ENCODE data around the gene FASLG.

FASLG gene

DNA sequence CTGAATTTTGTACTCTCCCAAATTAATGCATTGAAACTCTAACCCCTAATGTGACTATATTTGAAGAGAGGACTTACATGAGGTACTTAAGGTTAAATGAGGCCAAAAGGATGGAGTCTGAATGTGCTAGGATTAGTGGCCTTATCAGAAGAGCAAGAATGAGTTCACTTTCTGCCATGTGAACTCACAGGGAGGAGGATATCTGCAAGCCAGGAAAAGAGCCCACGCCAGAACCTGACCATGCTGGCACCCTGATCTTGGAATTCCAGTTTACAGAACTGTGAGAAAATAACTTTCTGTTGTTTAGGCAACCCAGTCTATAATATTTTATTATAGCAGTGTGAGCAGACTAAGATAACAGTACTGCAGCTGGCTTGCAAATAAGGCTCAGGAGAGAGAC lies 12.2 kb upstream of the FASLG start:
- no peak for DNase-seq (ENCODE audit: low spot score)

DNA sequence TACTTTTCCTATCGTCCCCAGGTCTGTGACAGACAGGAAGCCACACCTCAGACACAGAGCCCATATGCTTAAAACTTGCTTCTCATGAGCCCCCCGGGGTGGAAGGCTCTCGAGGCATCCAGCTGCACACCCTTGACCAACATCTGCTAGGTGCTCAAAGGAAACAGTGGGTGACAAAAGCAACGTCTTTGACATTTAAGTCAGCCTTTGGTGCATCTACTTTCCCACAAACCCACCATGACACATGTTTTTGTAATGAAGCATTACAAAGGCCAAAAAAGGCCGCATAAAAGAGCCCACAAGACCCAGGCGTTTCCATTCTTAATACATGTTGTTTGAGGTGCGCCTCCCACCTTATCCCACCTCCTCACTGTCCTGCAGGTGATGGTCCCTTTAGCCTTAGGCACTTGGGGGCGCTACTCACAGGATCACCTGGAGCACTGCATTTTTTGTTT lies 11.8 kb upstream of the FASLG start:
- no peak for DNase-seq (ENCODE audit: low spot score)

DNA sequence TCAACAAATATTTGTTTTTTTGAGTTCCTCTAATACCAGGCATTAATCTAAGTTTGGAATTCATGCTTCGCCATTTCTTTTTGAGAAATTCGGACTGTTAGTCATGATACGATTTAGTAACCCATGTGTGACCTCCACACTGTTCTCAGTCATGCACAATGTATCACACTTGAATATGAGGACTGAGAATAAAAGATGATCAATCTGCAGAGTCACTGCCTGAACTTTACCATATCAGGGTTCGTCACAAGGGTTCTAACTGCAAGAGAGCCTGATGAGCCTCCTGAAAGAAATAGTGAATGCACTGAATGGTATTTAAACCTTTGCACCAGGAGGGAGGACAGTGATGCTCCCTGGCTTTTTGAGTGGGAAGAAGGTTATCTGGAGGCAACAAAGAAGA lies 10.9 kb upstream of the FASLG start:
- DNase-seq (ENCODE audit: low spot score) = no peak

DNA sequence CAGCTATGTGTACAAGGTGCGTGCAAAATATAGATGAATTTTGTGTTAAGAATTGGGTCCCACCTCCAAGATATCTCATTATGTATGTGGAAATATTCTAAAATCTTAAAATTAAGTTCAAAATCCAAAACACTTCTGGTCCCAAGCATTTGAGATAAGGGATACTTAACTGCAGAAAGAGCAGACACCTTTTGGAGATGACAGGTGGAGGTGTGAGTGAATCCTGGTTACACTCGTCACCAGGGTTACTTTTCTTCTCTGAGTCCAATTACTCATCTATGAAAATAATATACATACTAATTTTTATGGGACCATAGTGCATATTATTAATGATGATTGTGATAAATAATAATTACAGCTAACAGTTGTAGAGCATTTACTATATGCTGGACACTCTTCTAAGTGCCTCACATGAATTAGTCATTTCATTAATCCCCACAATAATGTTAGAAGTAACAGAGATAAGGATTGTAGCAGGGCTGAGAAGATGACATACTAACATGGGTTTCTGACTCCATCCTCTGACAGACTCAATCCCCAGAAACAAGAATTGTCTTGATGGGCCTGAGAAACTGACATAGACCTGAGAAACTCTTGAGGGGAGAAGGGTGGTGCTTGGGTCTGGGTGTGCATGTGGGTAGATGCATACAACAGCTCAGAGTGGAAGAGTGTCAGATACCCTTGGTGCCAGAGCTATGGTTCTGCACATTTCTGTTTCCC lies 8.3 kb upstream of the FASLG start:
- no peak for DNase-seq (ENCODE audit: low spot score)

DNA sequence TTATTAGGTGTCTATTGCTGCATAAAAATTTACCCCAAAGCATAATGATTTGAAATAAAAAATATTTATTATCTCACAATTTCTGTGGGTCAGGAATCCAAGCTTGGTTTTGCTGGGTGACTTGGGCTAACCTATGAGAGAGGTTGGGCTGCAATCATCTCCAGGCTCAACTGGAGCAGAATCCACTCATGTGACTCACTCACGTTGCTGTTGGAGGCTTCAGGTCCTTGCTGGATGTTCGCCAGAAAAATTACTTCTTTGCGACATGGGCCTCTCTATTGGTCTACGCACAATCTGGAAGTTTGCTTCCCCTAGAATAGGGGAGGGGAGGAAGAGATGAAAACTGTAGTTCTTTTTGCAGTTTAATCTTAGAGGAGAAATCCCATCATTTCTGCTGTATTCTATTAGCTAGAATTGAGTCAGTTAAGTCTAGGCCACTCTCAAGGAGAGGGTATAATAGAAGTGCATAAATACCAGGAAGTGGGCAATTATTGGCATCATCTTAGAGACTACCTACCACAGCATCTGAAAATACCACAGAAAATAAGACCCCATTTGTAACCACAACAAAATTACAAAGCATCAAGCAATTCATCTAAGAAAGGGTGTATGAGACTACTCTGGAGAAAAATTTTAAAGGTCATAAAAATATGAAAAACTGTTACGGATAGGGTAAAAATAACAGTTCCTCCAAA lies 5.7 kb upstream of the FASLG start:
- no peak for DNase-seq (ENCODE audit: low spot score)

DNA sequence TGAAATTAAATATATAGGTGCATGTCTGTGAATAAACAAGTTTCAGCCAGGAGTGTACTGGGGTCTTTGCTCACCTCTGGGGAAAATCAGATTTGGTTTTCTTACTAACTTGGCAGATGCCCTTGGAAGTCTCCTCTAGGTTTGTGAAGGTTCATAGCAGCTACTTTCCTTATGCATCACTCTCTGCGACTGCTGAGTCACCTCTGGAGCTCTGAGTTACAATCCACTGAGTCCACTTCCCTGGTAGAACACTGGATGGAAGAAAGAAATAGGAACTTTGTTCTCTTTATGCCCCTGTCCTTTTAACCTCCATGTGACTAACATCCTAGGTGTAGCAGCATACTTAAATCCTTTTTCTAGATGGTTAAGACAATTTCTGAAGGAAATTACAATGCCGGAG lies 4.4 kb upstream of the FASLG start:
- no peak for DNase-seq (ENCODE audit: low spot score)

DNA sequence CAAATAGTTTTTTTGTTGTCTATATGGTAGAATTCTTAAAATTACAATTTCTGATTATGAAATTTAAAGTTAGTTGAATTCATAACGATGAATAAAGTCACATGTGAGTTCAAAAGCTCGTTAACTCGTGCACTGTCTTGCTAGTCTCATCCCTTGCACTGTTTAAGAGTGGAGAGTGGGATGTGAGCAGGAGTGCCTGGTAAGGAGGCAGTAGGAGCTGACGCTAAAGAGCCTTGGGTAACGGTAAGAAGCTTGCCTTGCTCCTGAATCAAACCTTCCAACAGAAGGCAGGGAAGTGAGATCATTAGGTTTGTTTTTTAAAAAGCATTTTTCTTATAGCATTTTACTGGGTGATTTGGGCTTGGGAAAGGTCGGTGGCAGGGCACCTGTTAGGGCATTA lies 2.3 kb upstream of the FASLG start:
- no peak for DNase-seq (ENCODE audit: low spot score)

DNA sequence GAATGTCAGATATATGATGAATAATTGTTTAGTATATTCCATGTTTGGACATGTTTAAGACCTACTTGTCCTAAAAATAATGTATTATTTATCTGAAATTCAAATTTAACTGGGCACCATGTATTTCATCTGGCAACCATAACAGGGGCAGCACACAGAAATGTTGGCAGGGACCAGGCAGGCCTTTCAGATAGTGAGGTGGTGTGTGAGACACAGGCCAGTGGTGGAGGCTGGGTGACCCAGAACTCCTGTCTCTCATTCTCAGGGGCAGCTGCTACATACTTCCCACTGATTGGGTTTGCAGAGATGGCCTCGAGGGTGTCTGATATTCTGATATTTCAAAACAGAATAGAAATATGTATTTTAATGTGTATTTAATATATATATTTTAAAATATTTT lies 1.3 kb upstream of the FASLG start:
- no peak for DNase-seq (ENCODE audit: low spot score)

DNA sequence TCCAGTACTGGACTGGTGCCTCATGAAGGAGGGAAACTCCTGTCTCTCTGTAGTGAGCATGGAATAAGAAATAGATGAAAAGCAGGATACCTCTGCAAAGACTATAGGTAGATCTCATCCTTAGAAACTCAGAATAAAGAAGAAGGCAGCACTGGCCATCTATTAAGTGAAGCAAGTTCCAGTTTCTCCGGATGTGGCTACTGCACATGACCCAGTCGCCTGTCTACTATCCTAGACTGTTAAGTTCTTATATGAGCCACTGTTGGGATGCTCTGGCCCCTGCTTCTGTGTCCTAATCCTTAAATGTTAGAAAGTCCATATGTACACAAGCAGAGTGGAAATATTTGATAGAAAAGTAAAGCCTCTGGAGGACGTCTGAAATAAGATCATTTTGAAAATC lies 2.2 kb downstream of the FASLG start:
- DNase-seq (ENCODE audit: low spot score) = no peak

DNA sequence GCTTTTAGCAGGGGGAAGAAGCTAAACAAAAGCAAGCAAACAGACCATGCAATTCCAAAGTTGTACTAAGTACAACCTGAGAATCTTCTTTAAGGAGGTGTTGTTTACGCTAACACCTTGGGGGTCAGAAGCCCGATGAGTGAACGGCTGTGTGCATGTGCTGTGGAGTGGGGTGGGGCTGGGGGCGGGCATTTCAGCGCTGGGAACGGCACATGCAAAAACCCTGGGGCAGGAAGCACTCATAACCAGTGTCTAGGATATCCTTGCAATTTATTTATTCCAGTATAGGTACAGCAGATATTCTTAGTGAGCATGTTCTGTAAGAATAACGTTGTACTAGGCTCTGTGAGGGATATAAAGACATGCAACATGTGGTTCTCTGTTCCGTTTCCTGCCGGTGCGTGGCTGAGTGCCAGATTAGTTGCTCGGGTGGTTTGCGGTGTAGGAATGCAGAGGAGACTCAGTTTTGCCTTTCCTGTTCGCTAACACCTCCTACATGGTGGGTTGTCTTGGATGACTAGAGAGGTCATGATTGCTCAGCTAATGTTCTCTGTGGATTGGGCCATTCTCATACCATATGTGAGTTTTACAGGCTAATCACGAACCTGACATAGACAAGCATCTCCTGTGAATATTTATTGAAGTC lies 3.7 kb downstream of the FASLG start:
- DNase-seq (ENCODE audit: low spot score) = peak; percentile 9

DNA sequence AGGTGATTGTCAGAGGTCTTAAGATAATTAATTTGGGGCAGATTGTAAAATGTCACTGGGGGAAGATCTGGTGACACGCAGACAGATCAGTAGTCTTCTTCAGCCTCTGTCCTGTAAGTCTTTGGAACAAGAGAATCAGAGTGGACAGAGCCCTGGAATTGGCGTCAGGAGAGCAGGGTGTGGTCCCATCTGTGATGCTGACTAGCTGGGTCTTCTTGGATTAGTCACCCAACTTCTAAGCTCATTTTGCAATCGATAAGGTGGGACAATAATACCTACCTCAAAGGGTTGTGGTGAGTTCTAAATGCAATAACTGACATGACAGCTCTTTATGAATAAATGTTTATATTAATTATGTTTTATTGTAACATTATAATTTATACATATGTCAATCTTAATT lies 4.8 kb downstream of the FASLG start:
- no peak for DNase-seq (ENCODE audit: low spot score)

DNA sequence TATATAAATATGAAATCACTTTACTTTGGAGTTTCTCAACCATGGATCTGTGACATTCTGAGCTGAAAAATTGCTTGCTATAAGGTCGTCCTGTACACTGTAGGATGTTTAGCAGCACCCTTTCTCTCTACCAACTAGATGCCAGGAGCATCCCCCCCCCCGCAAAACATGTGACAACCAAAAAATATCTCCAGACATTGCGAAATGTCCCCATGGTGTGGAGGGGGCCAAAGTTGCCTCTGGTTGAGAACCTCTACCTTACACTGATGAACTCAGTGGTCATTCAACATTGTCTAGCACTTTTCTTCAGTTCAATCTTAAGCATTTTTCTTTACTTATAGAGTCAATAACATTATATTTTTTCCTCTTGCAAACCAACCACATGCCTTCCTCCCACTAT lies 9.2 kb downstream of the FASLG start:
- no peak for DNase-seq (ENCODE audit: low spot score)

DNA sequence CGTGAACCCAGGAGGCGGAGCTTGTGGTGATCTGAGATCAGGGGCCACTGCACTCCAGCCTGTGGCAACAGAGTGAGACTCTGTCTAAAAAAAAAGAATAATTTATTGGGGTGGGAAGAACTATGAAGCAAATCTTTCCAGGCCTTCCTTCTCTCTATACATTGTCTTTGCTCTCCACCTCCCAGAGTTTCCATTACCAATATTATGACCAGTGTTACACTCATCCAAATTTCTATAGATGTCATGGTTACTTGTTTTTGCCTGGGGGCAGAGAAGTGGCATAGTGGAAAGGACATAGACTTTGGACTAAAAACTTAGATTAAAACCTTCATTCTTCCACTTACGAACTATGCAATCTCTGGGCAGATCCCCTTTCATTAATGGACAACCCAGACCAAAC lies 10.1 kb downstream of the FASLG start:
- no peak for DNase-seq (ENCODE audit: low spot score)

DNA sequence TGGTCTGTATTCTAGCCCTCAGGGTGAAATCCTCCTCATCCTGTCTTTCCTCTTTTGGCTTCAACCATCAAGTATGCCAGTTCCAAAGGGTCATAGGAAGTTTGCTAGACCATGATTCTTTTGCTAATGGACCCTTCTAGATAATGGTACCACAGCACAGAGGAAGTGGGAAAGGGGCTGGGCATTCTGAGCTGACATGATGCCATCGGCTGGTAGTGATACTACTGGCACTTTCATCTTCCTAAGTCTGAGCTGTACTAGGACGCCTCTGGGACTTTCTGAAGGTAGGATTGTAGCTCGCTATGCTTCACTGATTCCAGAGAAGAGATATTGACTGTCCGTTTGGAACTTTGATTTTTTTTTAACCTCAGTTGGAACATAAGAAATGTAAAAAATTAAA lies 11.4 kb downstream of the FASLG start:
- no peak for DNase-seq (ENCODE audit: low spot score)

DNA sequence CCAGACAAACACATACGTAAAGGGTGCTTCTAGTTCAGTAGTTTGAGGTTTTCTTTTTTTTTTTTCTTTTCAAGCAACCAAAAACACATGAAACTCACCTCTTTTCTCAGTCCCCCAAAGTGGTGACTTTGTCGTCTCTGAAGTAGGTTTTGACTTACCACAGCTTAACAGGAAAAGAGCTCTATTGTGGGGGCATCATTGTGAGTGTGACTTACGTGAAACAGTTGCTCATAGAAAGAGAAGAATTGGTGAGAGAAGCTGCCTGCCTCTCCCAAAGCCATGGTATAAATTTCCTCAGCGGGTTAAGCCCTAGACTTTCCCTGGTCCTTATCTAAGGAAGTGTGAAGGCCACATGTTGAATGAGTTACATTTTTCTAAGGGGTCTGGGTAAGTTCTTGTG lies 11.9 kb downstream of the FASLG start:
- no peak for DNase-seq (ENCODE audit: low spot score)

DNA sequence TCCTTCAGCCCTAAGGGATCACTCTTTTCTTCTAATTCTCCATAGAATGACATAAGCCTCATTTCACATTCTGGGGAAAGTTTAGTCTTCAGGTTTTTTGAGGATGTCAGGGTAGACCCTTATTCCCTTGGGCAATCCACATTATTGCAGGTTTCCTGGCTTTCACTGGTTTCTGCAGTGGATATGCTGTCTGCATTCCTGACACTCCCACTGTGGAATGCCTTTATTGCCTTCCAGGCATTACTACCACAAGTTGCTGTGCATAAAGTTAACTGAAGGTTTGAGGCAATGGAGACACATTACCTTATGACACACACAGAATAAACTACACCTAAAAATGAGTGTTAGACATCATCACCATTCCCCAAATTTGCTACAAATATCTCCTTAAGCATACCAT lies 12.7 kb downstream of the FASLG start:
- DNase-seq (ENCODE audit: low spot score) = no peak

DNA sequence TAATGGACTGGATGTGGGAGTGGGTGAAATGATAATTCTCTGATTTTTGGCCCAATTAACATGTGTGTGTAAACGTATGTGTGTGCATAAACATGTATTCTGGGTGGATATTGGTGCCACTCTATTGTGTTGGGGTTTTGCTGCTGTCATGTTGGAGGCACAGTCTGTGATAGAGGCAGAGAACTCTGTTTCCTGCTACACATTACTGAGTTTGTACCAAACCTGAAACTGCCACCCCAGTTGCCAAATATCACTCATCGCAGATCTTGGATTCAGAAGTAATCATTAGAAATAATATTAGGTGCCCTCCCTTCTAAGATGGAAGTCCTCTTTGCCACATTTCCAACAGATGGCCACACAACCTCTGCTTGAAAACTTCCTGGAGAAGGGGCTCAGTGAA lies 13.8 kb downstream of the FASLG start:
- DNase-seq (ENCODE audit: low spot score) = no peak

DNA sequence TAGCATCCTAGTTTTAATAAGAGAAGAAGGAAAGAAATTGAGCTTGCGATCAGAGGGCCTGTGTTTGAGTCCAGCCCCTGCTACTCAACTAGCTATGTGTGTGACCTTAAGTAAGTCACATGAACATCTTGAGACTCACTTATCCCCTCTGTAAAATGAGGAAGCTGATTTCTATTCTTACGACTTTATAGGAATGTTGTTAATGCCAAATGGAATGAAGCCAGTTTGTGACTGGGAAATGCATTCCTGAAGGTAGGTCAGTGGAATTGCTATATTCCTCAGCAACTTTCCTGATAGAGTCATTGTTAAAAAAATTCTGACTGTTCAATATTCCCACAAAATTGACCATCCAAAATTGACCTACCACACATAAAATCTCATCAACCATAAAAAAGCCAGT lies 14.9 kb downstream of the FASLG start:
- DNase-seq (ENCODE audit: low spot score) = no peak

DNA sequence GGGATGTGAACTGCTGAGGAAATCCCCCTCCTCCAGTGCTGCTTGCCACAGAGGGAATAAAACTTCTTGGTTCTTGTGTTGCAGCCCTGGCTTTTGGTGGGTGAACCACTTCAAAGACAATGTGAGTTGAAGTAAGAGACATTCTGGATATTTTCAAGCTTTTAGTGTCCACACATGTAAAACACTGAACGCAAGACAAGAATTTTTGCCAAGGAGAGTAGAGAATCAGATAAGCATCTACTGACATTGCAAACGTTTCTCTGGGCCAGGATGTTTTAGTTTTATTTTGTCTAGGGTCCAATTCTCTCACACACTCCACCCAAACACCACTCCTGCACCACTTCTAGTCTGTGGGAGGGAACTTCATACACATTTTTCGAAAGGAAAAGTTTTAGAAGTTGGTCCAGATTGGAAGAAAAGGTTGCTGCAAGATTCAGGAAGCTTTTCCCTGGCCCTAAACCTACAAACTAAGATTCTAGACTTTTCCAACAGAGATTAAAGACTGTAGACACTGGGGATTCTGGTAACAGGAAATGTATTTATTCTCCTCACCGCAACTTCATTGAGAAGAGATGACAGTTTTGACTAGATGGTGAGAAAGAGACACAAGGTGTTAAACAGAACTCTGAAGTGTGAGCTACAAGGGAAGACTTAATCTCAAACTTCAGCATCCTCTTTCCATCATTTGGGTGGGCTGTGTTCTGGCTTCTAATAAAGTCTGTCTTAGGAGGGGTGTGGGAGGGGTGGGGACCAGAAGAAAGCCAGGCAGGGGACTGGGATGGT lies 16.1 kb downstream of the FASLG start:
- DNase-seq (ENCODE audit: low spot score) = no peak

DNA sequence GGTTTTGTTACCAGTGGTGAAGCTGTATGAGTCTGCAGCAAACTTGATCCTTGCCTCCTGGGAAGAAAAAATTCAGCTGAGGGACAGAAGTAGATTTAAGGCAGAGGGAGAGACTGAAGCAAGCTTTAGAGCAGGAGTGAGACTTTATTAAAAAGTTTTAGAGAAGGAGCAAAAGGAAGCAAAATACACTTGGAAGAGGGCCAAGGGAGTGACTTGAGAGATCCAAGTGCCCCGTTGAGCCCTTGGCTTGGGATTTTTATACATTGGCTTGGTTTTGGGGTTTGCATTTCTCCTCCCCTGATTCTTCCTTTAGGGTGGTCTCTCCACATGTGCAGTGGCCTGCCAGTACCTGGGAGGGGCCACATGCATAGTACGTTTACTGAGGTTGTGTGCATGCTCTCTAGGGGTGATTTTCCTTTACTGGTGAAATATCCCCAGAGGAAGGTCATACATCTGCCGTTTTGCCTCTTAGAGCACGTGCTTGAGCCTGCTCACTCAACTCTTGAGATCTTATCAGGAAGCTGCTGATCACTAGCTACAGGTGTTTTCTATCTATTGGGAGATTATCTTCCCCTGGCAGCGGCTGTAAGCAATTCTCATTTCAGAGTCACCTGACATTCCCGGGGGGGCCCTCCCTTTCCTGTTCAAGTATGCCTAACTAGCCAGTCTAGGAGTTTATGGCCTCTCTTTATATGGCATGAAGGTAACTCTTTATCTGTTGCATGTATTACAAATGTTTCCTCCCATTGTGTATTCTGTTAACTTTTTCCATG lies 20.3 kb downstream of the FASLG start:
- no peak for DNase-seq (ENCODE audit: low spot score)

DNA sequence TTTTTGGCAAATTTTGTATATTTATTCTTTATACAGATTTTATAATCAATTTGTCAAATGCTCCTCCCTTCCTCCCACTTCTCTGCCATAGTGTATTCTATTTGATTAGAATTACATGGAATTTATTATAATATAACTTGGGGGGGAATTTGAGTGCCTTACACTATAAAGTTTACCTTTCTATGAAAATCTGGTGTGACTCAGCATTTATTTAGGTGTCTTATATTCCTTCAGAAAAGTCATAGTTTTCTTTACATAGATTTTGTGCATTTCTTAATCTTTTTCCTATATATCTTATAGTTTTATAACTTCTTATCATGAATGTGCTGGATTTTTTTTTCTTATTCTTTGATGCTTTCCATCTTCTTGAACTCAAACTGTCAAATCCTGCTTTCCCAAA lies 21.3 kb downstream of the FASLG start:
- no peak for DNase-seq (ENCODE audit: low spot score)

DNA sequence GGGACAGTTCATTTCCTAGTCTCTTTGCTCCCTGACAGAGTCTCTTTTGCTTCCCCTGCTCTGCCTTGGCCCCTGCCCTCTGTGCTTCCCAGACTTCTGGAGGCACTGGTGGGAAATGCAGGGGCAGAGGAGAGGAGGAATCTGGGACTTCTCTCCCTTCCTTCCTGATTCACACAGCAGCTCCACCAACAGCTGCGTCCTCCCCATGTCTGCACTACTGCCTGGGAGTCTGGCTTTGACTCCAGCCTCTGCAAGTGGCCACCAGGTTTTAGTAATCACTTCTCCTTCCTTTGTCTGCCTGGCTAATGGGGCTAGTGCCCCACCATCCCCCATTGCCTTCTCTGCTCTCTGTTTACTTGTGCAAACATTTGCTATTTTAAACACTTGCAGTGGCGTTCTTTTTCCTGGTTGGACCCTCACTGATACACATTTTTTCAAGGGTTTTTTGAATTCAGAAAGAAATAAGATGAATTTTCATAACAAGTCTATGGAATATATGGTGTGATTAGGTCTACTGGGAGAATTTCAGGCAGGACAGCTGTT lies 21.9 kb downstream of the FASLG start:
- DNase-seq (ENCODE audit: low spot score) = no peak
